Transverse colon (tissue), 4 donors: Measurements from ENCODE around the gene C11orf52. TPM values are rescaled to one million over a fixed set of nuclear protein-coding genes. Genes with fewer than 3 reads are reported as not detected.

ENCODE experiments used
- DNase-seq: peaks from one replicate; pipeline ENCODE4 v3.0.0-alpha.2; 2019
- H3K27ac ChIP-seq, 4 donors: fragments of 200-600 bp; sonication (generic); 2 replicates each; pipeline ENCODE4 v1.5.1; 2016 to 2018; ENCODE audit warnings: inconsistent platforms in 4 of 4
- H3K27me3 ChIP-seq: fragments of 200-600 bp; sonication (generic); 2 replicates; pipeline ENCODE4 v1.5.1; 2017; ENCODE audit warnings: inconsistent platforms
- H3K36me3 ChIP-seq, 4 donors: fragments of 200-600 bp; sonication (generic); 2 replicates each; pipeline ENCODE4 v1.5.1; 2017 to 2019; ENCODE audit warnings: inconsistent platforms in 4 of 4
- H3K4me1 ChIP-seq, 4 donors: fragments of 200-600 bp; sonication (generic); 2 replicates each; pipeline ENCODE4 v1.5.1; 2017 to 2020; ENCODE audit warnings: inconsistent platforms in 4 of 4
- H3K4me3 ChIP-seq, 4 donors: fragments of 200-600 bp; sonication (generic); 1 replicate in 1 of 4; 2 replicates in 3 of 4; pipeline versions ENCODE4 v1.5.1 to v1.6.1; 2017 to 2019; ENCODE audit warnings: inconsistent platforms in 4 of 4
- H3K9me3 ChIP-seq, 2 donors: fragments of 200-600 bp; sonication (generic); 2 replicates each; pipeline ENCODE4 v1.5.1; 2017 to 2019; ENCODE audit warnings: inconsistent platforms in 2 of 2
- CTCF ChIP-seq, 5 experiments: fragments of 200-600 bp in 3 of 5; fragments of 450-650 bp in 2 of 5; sonication (generic) in 3 of 5; IDR thresholded peaks; 1 replicate in 2 of 5; 2 replicates in 3 of 5; pipeline ENCODE4 v1.5.1; 2016 to 2017; ENCODE audit warnings: antibody characterized with exemption in 5 of 5, inconsistent platforms in 3 of 5, mild to moderate bottlenecking in 2 of 5, moderate library complexity in 1 of 5
- EP300 ChIP-seq: sonication (generic); formaldehyde crosslinking; IDR thresholded peaks from one replicate; pipeline ENCODE4 v1.6.1; 2017; ENCODE audit warnings: antibody characterized with exemption, low read depth
- POLR2A ChIP-seq: fragments of 450-650 bp; IDR thresholded peaks from one replicate; pipeline ENCODE4 v1.6.1; 2016; ENCODE audit warnings: antibody characterized with exemption, mild to moderate bottlenecking, moderate library complexity
- POLR2AphosphoS5 ChIP-seq, 3 donors: sonication (generic); formaldehyde crosslinking; IDR thresholded peaks; one replicate each; pipeline ENCODE4 v1.6.1; 2016; ENCODE audit warnings: antibody characterized with exemption in 3 of 3
- WGBS, 2 donors: methylation state at CpG; one replicate each; pipeline ENCODE4 v1.1.5; 2018; ENCODE audit warnings: low coverage in 1 of 2; 5-methylcytosine and 5-hydroxymethylcytosine counted together
- in situ Hi-C, 4 donors: fragments of 200-750 bp; cut with MboI; loops; one replicate each; pipeline versions ENCODE4 v1.15.0 to v1.15.1; 2017; ENCODE audit warnings: low sequenced_read_pairs in 3 of 4, low pct_ligation_motif_present in 1 of 4, low pct_unique_long_range_greater_than_20kb in 1 of 4
- intact Hi-C: fragments of 100-400 bp; cut with DNase I; formaldehyde crosslinking; loops from one replicate; pipeline ENCODE4 v1.15.1; 2023; ENCODE audit warnings: low total_unique reads
- total RNA-seq, 4 donors: library from RNA; depleted of rRNA; stranded (reverse); fragments of >200 nt; gene quantifications; one replicate each; pipeline ENCODE4 v1.1.0, GENCODE V29; 2016

Gene C11orf52
- total RNA-seq, 4 donors from 2014 or later = 3.0 to 11.1 (median 9.1) TPM; not detected in 1

GRCh38 chr11:111951565-111951964 is 32.9 kb downstream of the C11orf52 start:
- in situ Hi-C loops = no loop called here
- WGBS, 2 donors = 87 to 95% methylated on average over 2 to 3 of the region's 3 CpGs

GRCh38 chr11:111954154-111954553 is 35.4 kb downstream of the C11orf52 start:
- no peak overlapping the region for H3K27ac ChIP-seq
- in situ Hi-C loops = no loop called here
- TF ChIP-seq EP300 (no peak), CTCF (IDR thresholded peaks at IDR 0.05) (no peak), POLR2A (no peak), POLR2AphosphoS5 (IDR thresholded peaks at IDR 0.05) (no peak)
- no peak for DNase-seq
- WGBS, 2 donors = 94 to 100% methylated on average over 3 to 4 of the region's 4 CpGs
- intact Hi-C loops = no loop called here
- no peaks in the 10 kb centered on the region for H3K4me1 ChIP-seq
- H3K27me3 ChIP-seq = no peaks in the 10 kb centered on the region
- no peaks in the 10 kb centered on the region for H3K9me3 ChIP-seq
- no peaks in the 10 kb centered on the region for H3K36me3 ChIP-seq
- H3K4me3 ChIP-seq = no peak overlapping the region

More at GRCh38 chr11:111951565-111951964, 32.9 kb downstream of the C11orf52 start:
- Histone ChIP-seq H3K9me3 (no peaks in the 10 kb centered on the region), H3K36me3 (no peaks in the 10 kb centered on the region), H3K4me3 (no peak overlapping the region), H3K27me3 (no peaks in the 10 kb centered on the region), H3K27ac (no peak overlapping the region), H3K4me1 (no peaks in the 10 kb centered on the region)
- intact Hi-C loops = no loop called here
- TF ChIP-seq POLR2A (no peak), CTCF (IDR thresholded peaks at IDR 0.05) (no peak), POLR2AphosphoS5 (IDR thresholded peaks at IDR 0.05) (no peak), EP300 (no peak)
- no peak for DNase-seq

- intact Hi-C loops (no loop called here), in situ Hi-C loops (no loop called here)
- Histone ChIP-seq H3K4me3 (no peak overlapping the region), H3K27me3 (no peaks in the 10 kb centered on the region), H3K9me3 (no peaks in the 10 kb centered on the region), H3K4me1 (no peaks in the 10 kb centered on the region), H3K36me3 (no peaks in the 10 kb centered on the region), H3K27ac (no peak overlapping the region)
- TF ChIP-seq POLR2A (no peak), CTCF (IDR thresholded peaks at IDR 0.05) (no peak), POLR2AphosphoS5 (IDR thresholded peaks at IDR 0.05) (no peak), EP300 (no peak)
- DNase-seq = no peak
- 80 to 93% methylated on average over 1 to 9 of the region's 12 CpGs for WGBS, 2 donors
These were observed 39.1 kb downstream of the C11orf52 start for GRCh38 chr11:111957663-111958444.

- in situ Hi-C loops = no loop called here
- WGBS, 2 donors = 65% methylated on average over 5 of the region's 5 CpGs; no CpG with 5 or more reads in 1 of the 2 donors
- no peak for TF ChIP-seq EP300
- no peak for TF ChIP-seq POLR2AphosphoS5 (IDR thresholded peaks at IDR 0.05)
- no peak for TF ChIP-seq CTCF (IDR thresholded peaks at IDR 0.05)
- no peak for TF ChIP-seq POLR2A
- intact Hi-C loops = no loop called here
- DNase-seq = peak; percentile 19
- Histone ChIP-seq H3K36me3 (no peaks in the 10 kb centered on the region), H3K9me3 (no peaks in the 10 kb centered on the region), H3K27ac (no peak overlapping the region), H3K4me3 (no peak overlapping the region), H3K4me1 (no peaks in the 10 kb centered on the region), H3K27me3 (no peaks in the 10 kb centered on the region)
These were observed 42.2 kb downstream of the C11orf52 start for GRCh38 chr11:111960916-111961315.
